Measurements from ENCODE around the gene TMEM217.

TMEM217 gene

DNA sequence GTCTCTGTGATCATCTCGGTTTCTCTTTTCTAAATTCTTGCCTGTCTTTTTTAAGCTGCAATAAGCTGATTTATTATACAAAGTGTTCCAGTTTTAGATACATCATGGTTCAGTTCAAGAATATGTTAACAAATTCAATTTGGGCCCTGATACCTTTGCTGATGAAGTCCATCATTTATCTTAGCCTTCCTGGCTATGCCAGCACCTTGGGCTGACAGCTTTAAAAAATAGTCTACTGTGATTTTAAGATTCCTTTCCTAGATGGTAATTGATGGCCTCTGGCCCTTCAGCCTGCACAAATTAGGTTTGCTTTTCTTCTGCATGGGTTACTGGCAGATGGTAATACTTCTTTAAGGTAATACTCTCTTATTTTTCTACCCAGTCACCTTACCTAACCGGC, 7.1 kb upstream of the TMEM217 start:
- Histone ChIP-seq H3K27me3 (ENCODE audit: insufficient read depth, low read length) (no peaks in the 10 kb centered on the region), H3K9ac (ENCODE audit: low read length) (no peak overlapping the region), H3K27ac (ENCODE audit: low read depth, low read length, poor library complexity, severe bottlenecking) (no peak overlapping the region), H2AFZ (ENCODE audit: low read length) (no peak overlapping the region), H3K79me2 (ENCODE audit: insufficient read depth, low read length) (peaks cover 24% of the 10 kb centered on the region; the same call in 1 of the 2 replicates), H3K4me2 (ENCODE audit: low read length) (no peak overlapping the region), H3K4me1 (ENCODE audit: insufficient read depth, low read length, severe bottlenecking) (peaks cover 4% of the 10 kb centered on the region), H3K9me2 (ENCODE audit: low read depth, low read length) (no peaks in the 10 kb centered on the region), H3K4me3 (ENCODE audit: low read depth, low read length, poor library complexity, severe bottlenecking) (no peak overlapping the region), H3F3A (ENCODE audit: insufficient read depth, low read length) (no peaks in the 10 kb centered on the region), H3K36me3 (ENCODE audit: insufficient read depth, low read length) (peaks cover 21% of the 10 kb centered on the region), H4K20me1 (ENCODE audit: insufficient read depth, low read length) (no peaks in the 10 kb centered on the region), H3K9me3 (ENCODE audit: low read length) (peaks cover 13% of the 10 kb centered on the region)
- TF ChIP-seq CTCF (IDR thresholded peaks at IDR 0.05; ENCODE audit: low read length) (no peak), EZH2 (IDR thresholded peaks at IDR 0.05; ENCODE audit: borderline replicate concordance, low read length) (no peak)

GRCh38 chr6:37262446-37263026, 4.6 kb upstream of the TMEM217 start:
- Histone ChIP-seq H3F3A (ENCODE audit: insufficient read depth, low read length) (no peaks in the 10 kb centered on the region), H3K4me1 (ENCODE audit: insufficient read depth, low read length, severe bottlenecking) (peaks cover 23% of the 10 kb centered on the region), H3K27ac (ENCODE audit: low read depth, low read length, poor library complexity, severe bottlenecking) (no peak overlapping the region), H3K27me3 (ENCODE audit: insufficient read depth, low read length) (no peaks in the 10 kb centered on the region), H3K9me2 (ENCODE audit: low read depth, low read length) (no peaks in the 10 kb centered on the region), H3K79me2 (ENCODE audit: insufficient read depth, low read length) (peaks cover 41% of the 10 kb centered on the region), H3K9me3 (ENCODE audit: low read length) (peaks cover 13% of the 10 kb centered on the region), H3K4me2 (ENCODE audit: low read length) (no peak overlapping the region), H3K9ac (ENCODE audit: low read length) (no peak overlapping the region), H2AFZ (ENCODE audit: low read length) (no peak overlapping the region), H3K4me3 (ENCODE audit: low read depth, low read length, poor library complexity, severe bottlenecking) (no peak overlapping the region), H4K20me1 (ENCODE audit: insufficient read depth, low read length) (no peaks in the 10 kb centered on the region), H3K36me3 (ENCODE audit: insufficient read depth, low read length) (peaks cover 11% of the 10 kb centered on the region; the same call in 1 of the 2 replicates)
- TF ChIP-seq EZH2 (IDR thresholded peaks at IDR 0.05; ENCODE audit: borderline replicate concordance, low read length) (no peak), CTCF (IDR thresholded peaks at IDR 0.05; ENCODE audit: low read length) (no peak)

GRCh38 chr6:37261198-37261597, 3.3 kb upstream of the TMEM217 start:
- Histone ChIP-seq H3K4me2 (ENCODE audit: low read length) (no peak overlapping the region), H3K79me2 (ENCODE audit: insufficient read depth, low read length) (peaks cover 39% of the 10 kb centered on the region), H3K4me3 (ENCODE audit: low read depth, low read length, poor library complexity, severe bottlenecking) (no peak overlapping the region), H3K27ac (ENCODE audit: low read depth, low read length, poor library complexity, severe bottlenecking) (no peak overlapping the region), H3K9me3 (ENCODE audit: low read length) (peaks cover 13% of the 10 kb centered on the region), H2AFZ (ENCODE audit: low read length) (no peak overlapping the region), H4K20me1 (ENCODE audit: insufficient read depth, low read length) (no peaks in the 10 kb centered on the region), H3K9ac (ENCODE audit: low read length) (no peak overlapping the region), H3K4me1 (ENCODE audit: insufficient read depth, low read length, severe bottlenecking) (peaks cover 28% of the 10 kb centered on the region), H3F3A (ENCODE audit: insufficient read depth, low read length) (no peaks in the 10 kb centered on the region), H3K36me3 (ENCODE audit: insufficient read depth, low read length) (peaks cover 9% of the 10 kb centered on the region; the same call in 1 of the 2 replicates), H3K27me3 (ENCODE audit: insufficient read depth, low read length) (no peaks in the 10 kb centered on the region), H3K9me2 (ENCODE audit: low read depth, low read length) (no peaks in the 10 kb centered on the region)
- TF ChIP-seq CTCF (IDR thresholded peaks at IDR 0.05; ENCODE audit: low read length) (no peak), EZH2 (IDR thresholded peaks at IDR 0.05; ENCODE audit: borderline replicate concordance, low read length) (no peak)

All from OCI-LY1 (cell line).